ENCODE measurements around the gene SHC2. TPM values are rescaled to one million over a fixed set of nuclear protein-coding genes. Genes with fewer than 3 reads are reported as not detected.
A peak's percentile ranks its signal among the peaks of the same experiment; 100 is the strongest.

The SHC2 gene
- total and polyA plus RNA-seq, 9 of the 15 experiments (the other 6 are each of a cell fraction or from before 2014, with no cell fraction given) = 0.14 to 0.36 (median 0.17) TPM; not detected in 5

DNA sequence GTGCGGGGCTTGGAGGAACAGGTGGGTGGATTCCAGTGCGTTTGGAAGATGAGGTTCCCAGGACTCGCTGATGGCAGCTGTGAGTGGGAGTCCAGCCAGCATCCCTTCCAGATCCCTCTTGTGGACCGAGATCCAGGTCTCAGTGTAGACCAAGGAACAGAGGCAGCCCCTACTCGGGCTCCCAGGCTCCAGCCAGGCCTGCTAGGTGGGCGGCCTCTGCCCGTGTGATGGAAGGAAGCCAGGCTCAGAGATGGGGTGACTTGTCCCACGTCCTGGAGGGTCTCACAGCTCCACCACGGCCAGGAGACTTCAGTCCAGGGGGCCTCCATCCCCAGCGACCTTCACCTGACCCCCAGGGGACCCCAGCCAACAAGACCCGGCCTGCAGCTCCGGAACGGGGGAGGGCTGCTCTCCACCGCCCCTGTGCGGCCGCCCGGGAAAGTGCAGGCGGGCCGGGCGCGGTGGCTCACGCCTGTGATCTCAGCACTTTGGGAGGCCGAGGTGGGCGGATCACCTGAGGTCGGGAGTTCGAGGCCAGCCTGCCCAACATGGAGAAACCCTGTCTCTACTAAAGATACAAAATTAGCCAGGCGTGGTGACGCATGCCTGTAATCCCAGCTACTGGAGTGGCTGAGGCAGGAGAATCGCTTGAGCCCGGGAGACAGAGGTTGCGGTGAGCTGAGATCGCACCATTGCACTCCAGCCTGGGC, 34.7 kb upstream of the SHC2 start (continued):
- TF ChIP-seq ZFX (CRISPR knock-in tag; IDR thresholded peaks at IDR 0.05) (peak; percentile 45), ADNP (tag; IDR thresholded peaks at IDR 0.05) (peak; percentile 90), TOE1 (IDR thresholded peaks at IDR 0.05; ENCODE audit: borderline replicate concordance) (peak; percentile 47; the same call in 1 of the 2 replicates), TOE1 (CRISPR knock-in tag; IDR thresholded peaks at IDR 0.05; ENCODE audit: borderline replicate concordance, low read depth) (no peak), MIER1 (IDR thresholded peaks at IDR 0.05; ENCODE audit: low read depth) (peak; percentile 47; the same call in 1 of the 2 replicates), ZNF507 (tag; conservative IDR thresholded peaks at IDR 0.05) (no peak), STAG1 (CRISPR knock-in tag; IDR thresholded peaks at IDR 0.05; ENCODE audit: borderline replicate concordance) (0 out of 2 replicates have a peak, but pooled peaks have one; percentile 19), ARHGAP35 (IDR thresholded peaks at IDR 0.05; ENCODE audit: partially characterized antibody) (no peak), NELFE (IDR thresholded peaks at IDR 0.05; ENCODE audit: insufficient read depth, insufficient read length) (no peak), TRIM28 (IDR thresholded peaks at IDR 0.05) (peak; percentile 71; the same call in 1 of the 2 replicates), ZNF384 (IDR thresholded peaks at IDR 0.05; ENCODE audit: low read depth, low read length) (no peak), XRCC5 (IDR thresholded peaks at IDR 0.05; ENCODE audit: low read depth, low read length) (0 out of 2 replicates have a peak, but pooled peaks have one; percentile 65), RB1 (IDR thresholded peaks at IDR 0.05; ENCODE audit: low read depth) (peak; percentile 57; the same call in 1 of the 2 replicates), IFI16 (CRISPR knock-in tag; IDR thresholded peaks at IDR 0.05) (no peak), ZNF253 (CRISPR knock-in tag; conservative IDR thresholded peaks at IDR 0.05) (no peak), ZNF561 (CRISPR knock-in tag; conservative IDR thresholded peaks at IDR 0.05) (no peak), ZBTB7A (IDR thresholded peaks at IDR 0.05; ENCODE audit: borderline replicate concordance, control insufficient read depth, low read depth, low read length) (peak; percentile 96), PRPF4 (IDR thresholded peaks at IDR 0.05; ENCODE audit: insufficient read depth, low read depth, low read length, poor library complexity, severe bottlenecking) (no peak), ETV5 (CRISPR knock-in tag; IDR thresholded peaks at IDR 0.05; ENCODE audit: low read depth) (0 out of 2 replicates have a peak, but pooled peaks have one; percentile 35), CREBBP (IDR thresholded peaks at IDR 0.05; ENCODE audit: low read depth, low read length) (no peak)
- TF ChIP-seq, protein P1, sequence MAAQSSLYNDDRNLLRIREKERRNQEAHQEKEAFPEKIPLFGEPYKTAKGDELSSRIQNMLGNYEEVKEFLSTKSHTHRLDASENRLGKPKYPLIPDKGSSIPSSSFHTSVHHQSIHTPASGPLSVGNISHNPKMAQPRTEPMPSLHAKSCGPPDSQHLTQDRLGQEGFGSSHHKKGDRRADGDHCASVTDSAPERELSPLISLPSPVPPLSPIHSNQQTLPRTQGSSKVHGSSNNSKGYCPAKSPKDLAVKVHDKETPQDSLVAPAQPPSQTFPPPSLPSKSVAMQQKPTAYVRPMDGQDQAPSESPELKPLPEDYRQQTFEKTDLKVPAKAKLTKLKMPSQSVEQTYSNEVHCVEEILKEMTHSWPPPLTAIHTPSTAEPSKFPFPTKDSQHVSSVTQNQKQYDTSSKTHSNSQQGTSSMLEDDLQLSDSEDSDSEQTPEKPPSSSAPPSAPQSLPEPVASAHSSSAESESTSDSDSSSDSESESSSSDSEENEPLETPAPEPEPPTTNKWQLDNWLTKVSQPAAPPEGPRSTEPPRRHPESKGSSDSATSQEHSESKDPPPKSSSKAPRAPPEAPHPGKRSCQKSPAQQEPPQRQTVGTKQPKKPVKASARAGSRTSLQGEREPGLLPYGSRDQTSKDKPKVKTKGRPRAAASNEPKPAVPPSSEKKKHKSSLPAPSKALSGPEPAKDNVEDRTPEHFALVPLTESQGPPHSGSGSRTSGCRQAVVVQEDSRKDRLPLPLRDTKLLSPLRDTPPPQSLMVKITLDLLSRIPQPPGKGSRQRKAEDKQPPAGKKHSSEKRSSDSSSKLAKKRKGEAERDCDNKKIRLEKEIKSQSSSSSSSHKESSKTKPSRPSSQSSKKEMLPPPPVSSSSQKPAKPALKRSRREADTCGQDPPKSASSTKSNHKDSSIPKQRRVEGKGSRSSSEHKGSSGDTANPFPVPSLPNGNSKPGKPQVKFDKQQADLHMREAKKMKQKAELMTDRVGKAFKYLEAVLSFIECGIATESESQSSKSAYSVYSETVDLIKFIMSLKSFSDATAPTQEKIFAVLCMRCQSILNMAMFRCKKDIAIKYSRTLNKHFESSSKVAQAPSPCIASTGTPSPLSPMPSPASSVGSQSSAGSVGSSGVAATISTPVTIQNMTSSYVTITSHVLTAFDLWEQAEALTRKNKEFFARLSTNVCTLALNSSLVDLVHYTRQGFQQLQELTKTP (IDR thresholded peaks at IDR 0.05; ENCODE audit: low read depth in 1 of 2, partially characterized antibody in 2 of 2) = no peak
- TF ChIP-seq, protein P2, sequence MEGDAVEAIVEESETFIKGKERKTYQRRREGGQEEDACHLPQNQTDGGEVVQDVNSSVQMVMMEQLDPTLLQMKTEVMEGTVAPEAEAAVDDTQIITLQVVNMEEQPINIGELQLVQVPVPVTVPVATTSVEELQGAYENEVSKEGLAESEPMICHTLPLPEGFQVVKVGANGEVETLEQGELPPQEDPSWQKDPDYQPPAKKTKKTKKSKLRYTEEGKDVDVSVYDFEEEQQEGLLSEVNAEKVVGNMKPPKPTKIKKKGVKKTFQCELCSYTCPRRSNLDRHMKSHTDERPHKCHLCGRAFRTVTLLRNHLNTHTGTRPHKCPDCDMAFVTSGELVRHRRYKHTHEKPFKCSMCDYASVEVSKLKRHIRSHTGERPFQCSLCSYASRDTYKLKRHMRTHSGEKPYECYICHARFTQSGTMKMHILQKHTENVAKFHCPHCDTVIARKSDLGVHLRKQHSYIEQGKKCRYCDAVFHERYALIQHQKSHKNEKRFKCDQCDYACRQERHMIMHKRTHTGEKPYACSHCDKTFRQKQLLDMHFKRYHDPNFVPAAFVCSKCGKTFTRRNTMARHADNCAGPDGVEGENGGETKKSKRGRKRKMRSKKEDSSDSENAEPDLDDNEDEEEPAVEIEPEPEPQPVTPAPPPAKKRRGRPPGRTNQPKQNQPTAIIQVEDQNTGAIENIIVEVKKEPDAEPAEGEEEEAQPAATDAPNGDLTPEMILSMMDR (IDR thresholded peaks at IDR 0.05 in 2 of 3, conservative IDR thresholded peaks at IDR 0.05 in 1 of 3; ENCODE audit: insufficient read depth in 2 of 3, low read depth in 1 of 3, low read length in 3 of 3) = peak; percentile 66 to 88 (median 84)
- TF ChIP-seq, protein P3, sequence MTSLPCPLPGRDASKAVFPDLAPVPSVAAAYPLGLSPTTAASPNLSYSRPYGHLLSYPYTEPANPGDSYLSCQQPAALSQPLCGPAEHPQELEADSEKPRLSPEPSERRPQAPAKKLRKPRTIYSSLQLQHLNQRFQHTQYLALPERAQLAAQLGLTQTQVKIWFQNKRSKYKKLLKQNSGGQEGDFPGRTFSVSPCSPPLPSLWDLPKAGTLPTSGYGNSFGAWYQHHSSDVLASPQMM (CRISPR knock-in tag; IDR thresholded peaks at IDR 0.05) = no peak

Measured in K562 (cell line).